ENCODE data around the gene NIPA2.
"Not testable (repeated sequence)": the region's sequence is repeated elsewhere in the genome, so short reads cannot be mapped to it uniquely, and the experiment has no call there.

Gene NIPA2

GRCh38 chr15:22795206-22796063 lies 43.0 kb upstream of the NIPA2 start:
- TF ChIP-seq EZH2 (IDR thresholded peaks at IDR 0.05; ENCODE audit: borderline replicate concordance, low read depth, low read length, severe bottlenecking), result no peak
- no peak for TF ChIP-seq CTCF (IDR thresholded peaks at IDR 0.05; ENCODE audit: borderline replicate concordance, extremely low read depth, low read length, poor library complexity, severe bottlenecking)
- Histone ChIP-seq H3K27me3 (ENCODE audit: insufficient read depth, low read length, poor library complexity) (no peaks in the 10 kb centered on the region), H3K9me3 (ENCODE audit: insufficient read depth, low read length, severe bottlenecking) (no peaks in the 10 kb centered on the region), H2AFZ (ENCODE audit: low read depth, low read length) (no peak overlapping the region), H3K4me3 (ENCODE audit: low read depth in 1 of 2, low read length in 2 of 2) (no peak overlapping the region), H3K27ac (ENCODE audit: low read length) (no peak overlapping the region), H3K79me2 (ENCODE audit: insufficient read depth, low read length) (peaks cover 84% of the 10 kb centered on the region), H4K20me1 (ENCODE audit: insufficient read depth, low read length) (peaks cover 27% of the 10 kb centered on the region), H3K4me1 (ENCODE audit: insufficient read depth, low read length) (peaks cover 3% of the 10 kb centered on the region; the same call in 1 of the 2 replicates), H3K4me2 (ENCODE audit: insufficient read depth, low read length) (no peak overlapping the region), H3K9ac (ENCODE audit: low read depth, low read length) (no peak overlapping the region), H3K36me3 (ENCODE audit: insufficient read depth, low read length) (0 out of 2 replicates have a peak, but pooled peaks cover 5% of the 10 kb centered on the region)
- DNase-seq (no peak), ATAC-seq (ENCODE audit: insufficient read depth, low read depth) (no peak)

- H3K4me1 ChIP-seq (ENCODE audit: insufficient read depth, low read length), result peaks cover 2% of the 10 kb centered on the region; the same call in 1 of the 2 replicates
- H3K4me2 ChIP-seq (ENCODE audit: insufficient read depth, low read length), result no peak overlapping the region
- H3K4me3 ChIP-seq (ENCODE audit: low read depth in 1 of 2, low read length in 2 of 2), result no peak overlapping the region
- TF ChIP-seq CTCF (IDR thresholded peaks at IDR 0.05; ENCODE audit: borderline replicate concordance, extremely low read depth, low read length, poor library complexity, severe bottlenecking) (no peak), EZH2 (IDR thresholded peaks at IDR 0.05; ENCODE audit: borderline replicate concordance, low read depth, low read length, severe bottlenecking) (no peak)
- peaks cover 30% of the 10 kb centered on the region for H4K20me1 ChIP-seq (ENCODE audit: insufficient read depth, low read length)
- no peaks in the 10 kb centered on the region for H3K27me3 ChIP-seq (ENCODE audit: insufficient read depth, low read length, poor library complexity)
- ATAC-seq (ENCODE audit: insufficient read depth, low read depth), result no peak
- no peaks in the 10 kb centered on the region for H3K9me3 ChIP-seq (ENCODE audit: insufficient read depth, low read length, severe bottlenecking)
- peaks cover 81% of the 10 kb centered on the region for H3K79me2 ChIP-seq (ENCODE audit: insufficient read depth, low read length)
- DNase-seq, result no peak
- H3K9ac ChIP-seq (ENCODE audit: low read depth, low read length), result no peak overlapping the region
- 0 out of 2 replicates have a peak, but pooled peaks cover 5% of the 10 kb centered on the region for H3K36me3 ChIP-seq (ENCODE audit: insufficient read depth, low read length)
- no peak overlapping the region for H2AFZ ChIP-seq (ENCODE audit: low read depth, low read length)
- H3K27ac ChIP-seq (ENCODE audit: low read length), result no peak overlapping the region
Measured at GRCh38 chr15:22796079-22796478, 42.4 kb upstream of the NIPA2 start.

- no peaks in the 10 kb centered on the region for H3K36me3 ChIP-seq (ENCODE audit: insufficient read depth, low read length)
- no peak for DNase-seq
- no peak overlapping the region for H3K4me3 ChIP-seq (ENCODE audit: low read depth in 1 of 2, low read length in 2 of 2)
- H3K4me2 ChIP-seq (ENCODE audit: insufficient read depth, low read length), result no peak overlapping the region
- peaks cover 25% of the 10 kb centered on the region for H4K20me1 ChIP-seq (ENCODE audit: insufficient read depth, low read length)
- no peak overlapping the region for H3K9ac ChIP-seq (ENCODE audit: low read depth, low read length)
- TF ChIP-seq EZH2 (IDR thresholded peaks at IDR 0.05; ENCODE audit: borderline replicate concordance, low read depth, low read length, severe bottlenecking), result no peak
- TF ChIP-seq CTCF (IDR thresholded peaks at IDR 0.05; ENCODE audit: borderline replicate concordance, extremely low read depth, low read length, poor library complexity, severe bottlenecking), result no peak
- H3K9me3 ChIP-seq (ENCODE audit: insufficient read depth, low read length, severe bottlenecking), result no peaks in the 10 kb centered on the region
- no peak overlapping the region for H2AFZ ChIP-seq (ENCODE audit: low read depth, low read length)
- peaks cover 75% of the 10 kb centered on the region for H3K79me2 ChIP-seq (ENCODE audit: insufficient read depth, low read length)
- no peaks in the 10 kb centered on the region for H3K4me1 ChIP-seq (ENCODE audit: insufficient read depth, low read length)
- H3K27ac ChIP-seq (ENCODE audit: low read length), result no peak overlapping the region
- H3K27me3 ChIP-seq (ENCODE audit: insufficient read depth, low read length, poor library complexity), result no peaks in the 10 kb centered on the region
- no peak for ATAC-seq (ENCODE audit: insufficient read depth, low read depth)
Measured at GRCh38 chr15:22799902-22800301, 38.6 kb upstream of the NIPA2 start.

GRCh38 chr15:22803006-22803405 lies 35.5 kb upstream of the NIPA2 start:
- H3K27me3 ChIP-seq (ENCODE audit: insufficient read depth, low read length, poor library complexity); H3K4me3 ChIP-seq (ENCODE audit: low read depth in 1 of 2, low read length in 2 of 2); H3K36me3 ChIP-seq (ENCODE audit: insufficient read depth, low read length); H3K4me2 ChIP-seq (ENCODE audit: insufficient read depth, low read length); H3K27ac ChIP-seq (ENCODE audit: low read length); H3K9ac ChIP-seq (ENCODE audit: low read depth, low read length); DNase-seq; H2AFZ ChIP-seq (ENCODE audit: low read depth, low read length); H3K9me3 ChIP-seq (ENCODE audit: insufficient read depth, low read length, severe bottlenecking); ATAC-seq (ENCODE audit: insufficient read depth, low read depth); H3K4me1 ChIP-seq (ENCODE audit: insufficient read depth, low read length): not testable (repeated sequence)
- Histone ChIP-seq H3K79me2 (ENCODE audit: insufficient read depth, low read length) (peaks cover 76% of the 10 kb centered on the region), H4K20me1 (ENCODE audit: insufficient read depth, low read length) (peaks cover 22% of the 10 kb centered on the region)
